Smooth muscle cell of the brain vasculature (primary cell): ENCODE results near the gene DRAM2.
"Not testable (repeated sequence)": the region's sequence is repeated elsewhere in the genome, so short reads cannot be mapped to it uniquely, and the experiment has no call there.

Experiments
- DNase-seq: peaks from one replicate; pipeline ENCODE4 v3.0.0-alpha.2; 2012; ENCODE audit warnings: low read depth, low spot score

The DRAM2 gene

GRCh38 chr1:111142356-111142975 is 2.6 kb upstream of the DRAM2 start:
- DNase-seq: no peak

- DNase-seq: no peak
Observed at GRCh38 chr1:111141245-111142220, 1.6 kb upstream of the DRAM2 start.

DNA sequence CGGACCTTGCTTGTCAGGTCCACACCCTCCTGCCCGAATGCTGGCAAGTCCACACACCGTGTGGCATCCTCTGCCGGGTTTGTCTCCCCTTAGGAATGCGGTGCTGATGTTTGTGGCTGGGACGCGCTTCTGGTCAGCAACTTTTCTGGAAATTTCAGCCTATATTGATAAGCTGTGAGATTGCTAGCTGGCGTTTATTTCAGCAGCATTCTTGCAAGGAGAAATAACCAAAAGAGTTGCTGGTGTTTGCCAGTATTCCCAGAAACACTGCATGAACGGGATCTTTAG is 731 bp upstream of the DRAM2 start:
- DNase-seq: peak; percentile 3

GRCh38 chr1:111139324-111139955 is 453 bp downstream of the DRAM2 start:
- DNase-seq: peak; percentile 28

- DNase-seq: no peak
Observed at GRCh38 chr1:111133866-111134265, 6.0 kb downstream of the DRAM2 start.

DNA sequence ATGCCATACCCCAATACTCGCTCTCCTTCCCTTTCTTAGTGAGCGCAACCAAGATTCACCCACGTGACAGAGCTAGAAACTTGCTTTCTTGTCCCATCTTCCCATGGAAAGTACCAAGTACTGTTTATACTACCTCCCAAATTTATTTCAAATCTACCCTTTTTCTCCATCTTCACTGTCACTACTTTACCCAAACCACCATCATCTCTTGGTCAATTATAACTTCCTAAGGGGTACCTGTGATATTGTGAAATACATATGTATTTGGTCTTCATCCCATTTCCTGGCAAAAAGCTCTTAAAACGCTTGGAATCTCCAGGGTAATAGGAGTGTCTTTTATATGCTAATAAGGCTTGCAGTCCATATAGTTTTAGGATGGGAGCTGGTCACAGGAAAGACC is 8.2 kb downstream of the DRAM2 start:
- DNase-seq: no peak

DNA sequence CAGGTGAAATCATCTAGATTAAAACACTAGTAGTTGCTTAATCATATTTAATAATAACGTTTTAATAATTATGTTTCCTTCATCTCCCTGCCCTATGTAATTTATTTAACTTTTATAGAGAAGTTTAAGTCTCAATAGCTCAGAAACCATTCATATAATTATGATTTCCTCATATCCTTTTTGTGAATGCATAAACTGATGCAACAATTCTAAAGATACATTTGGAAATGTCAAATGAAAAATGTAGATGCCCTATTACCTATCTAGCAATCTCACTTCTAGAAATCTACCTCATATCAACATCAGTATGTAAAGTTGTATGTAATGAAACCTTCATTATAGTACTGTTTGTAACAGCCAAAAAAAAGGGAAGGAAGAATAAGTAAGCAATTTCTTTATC is 10.5 kb downstream of the DRAM2 start:
- DNase-seq: no peak

DNA sequence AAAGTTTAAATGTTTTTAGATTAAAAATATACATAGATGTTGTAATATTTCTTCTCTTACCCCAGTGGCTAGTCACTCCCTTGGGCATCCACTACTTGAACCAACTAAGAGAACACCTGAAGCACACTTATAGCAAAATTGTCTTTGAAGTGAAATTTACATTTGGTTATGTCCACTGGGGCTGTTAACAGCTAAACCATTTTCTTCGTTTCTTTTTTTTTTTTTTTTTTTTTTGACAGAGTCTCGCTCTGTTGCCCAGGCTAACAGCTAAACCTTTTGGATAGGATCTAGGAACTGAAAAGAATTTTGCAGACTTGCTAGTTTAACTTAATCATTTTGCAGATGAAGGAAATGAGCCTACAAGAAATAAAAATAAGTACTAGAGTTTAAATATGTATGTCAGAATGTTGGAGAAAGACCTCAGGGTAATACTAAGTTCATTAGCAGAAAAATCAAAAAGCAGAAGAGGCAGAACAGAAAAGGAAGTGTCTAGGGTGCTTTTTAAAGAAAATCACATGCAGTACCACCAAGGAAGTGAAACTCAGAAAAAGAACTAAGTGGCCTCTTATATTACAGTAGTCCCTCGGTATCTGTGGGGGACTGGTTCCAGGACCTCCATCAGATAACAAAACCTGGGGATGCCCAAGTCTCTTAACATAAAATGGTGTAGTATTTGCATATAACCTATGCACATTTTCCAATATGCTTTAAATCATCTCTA is 11.8 kb downstream of the DRAM2 start:
- DNase-seq: no peak

GRCh38 chr1:111126354-111126753 is 13.5 kb downstream of the DRAM2 start:
- no peak for DNase-seq

DNA sequence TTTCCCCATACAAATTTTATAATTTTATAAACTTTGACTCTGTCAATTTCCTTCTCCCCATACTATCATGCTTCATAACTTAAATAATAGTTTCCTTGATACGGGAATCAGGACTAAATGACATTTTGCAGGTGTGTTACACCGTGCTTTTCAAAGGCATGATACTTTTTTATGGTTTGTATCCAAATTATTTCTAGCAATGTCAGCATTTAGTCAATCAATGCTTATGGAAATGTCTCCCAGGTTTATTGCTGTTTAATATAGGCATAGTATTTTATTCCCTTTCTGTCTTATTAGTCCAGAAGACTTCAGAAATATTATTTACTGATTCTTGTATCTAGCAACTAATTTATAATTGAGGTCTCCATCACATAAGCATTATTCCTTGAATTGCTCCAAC is 23.4 kb downstream of the DRAM2 start:
- no peak for DNase-seq

DNA sequence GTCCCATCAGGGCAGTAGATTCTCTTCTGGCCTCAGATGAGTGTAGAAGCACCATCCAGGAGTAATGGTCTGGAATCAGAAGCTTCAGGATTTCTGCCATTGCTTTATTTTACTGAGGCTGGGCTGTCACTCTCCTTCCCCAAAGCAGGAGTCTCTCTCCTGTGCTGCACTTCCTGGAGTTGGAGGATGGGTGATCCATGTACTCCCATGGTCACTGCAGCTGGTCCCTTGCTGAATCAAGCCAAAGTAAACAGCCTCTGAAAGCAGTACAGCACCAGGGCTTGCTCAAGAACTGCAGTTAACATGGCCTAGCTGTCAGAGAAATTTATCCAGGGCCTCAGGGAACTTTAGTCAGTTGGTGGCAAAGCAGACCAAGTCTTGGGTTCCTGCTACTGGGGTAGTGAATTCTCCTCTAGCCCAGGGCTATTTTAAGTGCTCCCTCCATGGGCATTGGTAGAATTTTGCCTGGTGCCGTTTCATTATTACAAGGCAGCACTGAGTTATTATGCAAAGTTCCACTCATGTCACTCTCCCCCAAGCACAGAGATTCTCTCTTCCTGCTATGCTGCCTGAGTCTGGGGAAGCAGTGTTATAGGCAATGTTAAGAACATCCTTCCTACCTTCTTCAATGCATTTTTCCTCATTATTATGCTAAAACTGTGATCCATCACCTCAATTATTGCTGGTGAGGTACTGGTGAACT is 29.5 kb downstream of the DRAM2 start:
- DNase-seq: no peak

- DNase-seq: no peak
Observed at GRCh38 chr1:111104981-111105380, 34.9 kb downstream of the DRAM2 start.

DNA sequence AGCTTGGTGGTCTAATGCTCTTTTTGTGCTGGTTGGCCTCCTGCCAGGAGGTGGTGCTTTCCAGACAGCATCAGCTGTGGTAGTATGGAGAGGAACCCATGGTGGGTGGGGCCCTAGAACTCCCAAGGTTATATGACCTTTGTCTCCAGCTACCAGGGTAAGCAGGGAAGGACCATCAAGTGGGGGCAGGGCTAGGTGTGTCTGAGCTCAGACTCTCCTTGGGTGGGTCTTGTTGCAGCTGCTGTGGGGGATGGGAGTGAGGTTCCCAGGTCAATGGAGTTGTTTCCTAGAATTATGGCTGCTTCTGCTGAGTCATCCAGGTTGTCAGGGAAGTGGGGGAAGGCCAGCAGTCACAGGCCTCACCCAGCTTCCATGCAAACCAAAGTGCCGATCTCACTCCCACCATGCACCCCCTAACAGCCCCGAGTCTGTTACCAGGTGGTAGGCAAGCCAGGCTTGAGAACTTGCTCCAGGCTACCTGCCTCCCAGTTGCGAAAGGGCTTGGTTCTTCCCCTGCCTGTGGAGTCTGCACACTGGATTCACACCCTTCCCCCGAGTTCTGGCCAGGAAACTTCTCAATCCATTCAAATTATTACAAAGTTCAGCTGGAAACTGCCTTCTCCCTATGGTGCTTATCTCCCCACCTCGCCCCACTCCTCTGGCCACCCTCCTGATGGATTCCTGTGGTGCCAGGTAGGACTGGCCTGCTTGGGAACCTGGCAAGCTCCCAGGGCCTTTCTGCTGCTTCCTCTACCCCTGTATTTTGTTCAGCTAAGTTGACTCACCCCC is 37.8 kb downstream of the DRAM2 start:
- no peak for DNase-seq

DNA sequence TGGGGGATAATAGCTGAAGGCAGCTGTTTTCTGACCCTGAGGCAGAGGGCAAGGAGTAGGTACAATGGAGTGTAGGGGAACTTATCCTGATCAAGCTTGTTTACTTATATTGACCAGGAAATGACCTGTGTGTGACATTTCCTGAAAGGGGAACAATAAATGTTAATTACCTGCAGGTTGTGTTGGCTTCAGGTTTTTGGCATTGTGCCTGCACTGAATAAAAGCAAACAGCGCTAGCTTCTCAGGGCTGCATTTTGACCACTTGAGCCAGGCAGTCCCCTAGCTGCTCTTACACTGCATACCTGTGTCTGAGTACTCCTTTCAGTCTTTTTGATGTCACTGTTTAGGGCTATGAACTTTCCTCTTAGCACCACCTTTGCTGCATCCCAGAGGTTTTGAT is 40.6 kb downstream of the DRAM2 start:
- no peak for DNase-seq

GRCh38 chr1:111097356-111098099 is 42.4 kb downstream of the DRAM2 start:
- no peak for DNase-seq

DNA sequence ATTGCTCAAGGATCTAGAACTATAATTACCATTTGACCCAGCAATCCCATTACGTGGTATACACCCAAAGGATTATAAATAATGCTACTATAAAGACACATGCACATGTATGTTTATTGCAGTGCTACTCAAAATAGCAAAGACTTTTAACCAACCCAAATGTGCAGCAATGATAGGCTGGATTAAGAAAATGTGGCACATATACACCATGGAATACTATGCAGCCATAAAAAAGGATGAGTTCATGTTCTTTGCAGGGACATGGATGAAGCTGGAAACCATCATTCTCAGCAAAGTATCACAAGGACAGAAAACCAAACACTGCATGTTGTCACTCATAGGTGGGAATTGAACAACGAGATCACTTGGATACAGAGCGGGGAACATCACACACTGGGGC is 44.5 kb downstream of the DRAM2 start:
- not testable (repeated sequence) for DNase-seq

DNA sequence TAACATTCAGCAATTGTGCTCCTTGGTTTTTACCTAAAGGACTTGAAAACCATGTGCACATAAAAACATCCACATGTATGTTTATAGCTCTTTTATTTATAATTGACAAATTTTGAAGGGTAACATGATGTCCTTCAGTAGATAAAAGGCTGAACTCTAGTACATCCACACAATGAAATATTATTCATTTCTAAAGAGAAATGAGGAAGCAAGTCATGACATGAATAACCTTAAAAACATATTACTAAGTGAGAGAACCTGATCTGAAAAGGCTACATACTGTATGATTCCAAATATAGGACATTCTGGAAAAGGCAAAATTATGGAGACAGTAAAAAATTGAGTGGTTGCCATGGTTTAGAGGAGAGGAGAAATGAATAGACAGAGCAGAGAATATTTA is 50.3 kb downstream of the DRAM2 start:
- no peak for DNase-seq

DNA sequence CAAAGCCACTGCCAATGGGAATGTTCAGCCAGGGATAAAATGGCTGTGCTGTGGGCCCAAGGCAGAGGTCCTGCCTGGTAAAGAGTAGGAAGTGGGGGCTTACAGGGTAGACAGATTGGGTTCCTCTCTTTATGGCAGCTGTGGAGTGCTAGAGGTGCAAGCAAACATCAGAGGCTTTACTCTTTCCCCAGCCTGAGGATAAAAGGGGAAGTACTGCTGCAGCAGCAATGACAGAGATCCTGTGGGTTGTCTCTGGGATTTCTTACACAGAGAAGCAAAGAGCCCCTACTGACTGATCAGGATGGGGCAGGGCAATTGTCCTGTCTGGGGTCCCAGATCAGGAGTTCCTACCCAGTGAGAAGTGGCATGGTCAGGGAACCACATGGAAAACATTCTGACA is 54.2 kb downstream of the DRAM2 start:
- no peak for DNase-seq

- no peak for DNase-seq
Observed at GRCh38 chr1:111084999-111085398, 54.9 kb downstream of the DRAM2 start.
